Measurements from ENCODE around the gene TLR10.
"Not testable (repeated sequence)": the region's sequence is repeated elsewhere in the genome, so short reads cannot be mapped to it uniquely, and the experiment has no call there.

TLR10 gene

GRCh38 chr4:38782452-38783108 is at the start of gene TLR10:
Gene TLR10, minus strand, starts transcription at chr4:38782990. Its CDS starts 7,400 bp downstream, at chr4:38775590.
- DNase-seq, result peak; percentile 32

- DNase-seq, result no peak
Measured at GRCh38 chr4:38832206-38832605, 49.4 kb upstream of the TLR10 start.

- no peak for DNase-seq
Measured at GRCh38 chr4:38831653-38832052, 48.9 kb upstream of the TLR10 start.

GRCh38 chr4:38829237-38829636 is 46.4 kb upstream of the TLR10 start:
- DNase-seq, result no peak

- no peak for DNase-seq
Measured at GRCh38 chr4:38823766-38824165, 41.0 kb upstream of the TLR10 start.

GRCh38 chr4:38822748-38823303 is 40.0 kb upstream of the TLR10 start:
- DNase-seq, result no peak

GRCh38 chr4:38821739-38822138 is 38.9 kb upstream of the TLR10 start:
- no peak for DNase-seq

- no peak for DNase-seq
Measured at GRCh38 chr4:38820329-38821061, 37.7 kb upstream of the TLR10 start.

GRCh38 chr4:38819569-38819968 is 36.8 kb upstream of the TLR10 start:
- DNase-seq, result no peak

- DNase-seq, result no peak
Measured at GRCh38 chr4:38818441-38818976, 35.7 kb upstream of the TLR10 start.

GRCh38 chr4:38815885-38816782 is 33.3 kb upstream of the TLR10 start:
- no peak for DNase-seq

- DNase-seq, result no peak
Measured at GRCh38 chr4:38814386-38814785, 31.6 kb upstream of the TLR10 start.

- no peak for DNase-seq
Measured at GRCh38 chr4:38811297-38811696, 28.5 kb upstream of the TLR10 start.

- DNase-seq, result not testable (repeated sequence)
Measured at GRCh38 chr4:38807462-38807861, 24.7 kb upstream of the TLR10 start.

- DNase-seq, result not testable (repeated sequence)
Measured at GRCh38 chr4:38806251-38806650, 23.5 kb upstream of the TLR10 start.

- no peak for DNase-seq
Measured at GRCh38 chr4:38805530-38806145, 22.8 kb upstream of the TLR10 start.

- DNase-seq, result no peak
Measured at GRCh38 chr4:38804654-38805295, 22.0 kb upstream of the TLR10 start, which contains the start of gene TLR1. Gene TLR1, minus strand, starts transcription at chr4:38804791. Its CDS starts 5,960 bp downstream, at chr4:38798831.

- DNase-seq, result no peak
Measured at GRCh38 chr4:38803833-38804653, 21.3 kb upstream of the TLR10 start.

- no peak for DNase-seq
Measured at GRCh38 chr4:38802561-38803355, 20.0 kb upstream of the TLR10 start.

GRCh38 chr4:38800961-38801450 is 18.2 kb upstream of the TLR10 start:
- no peak for DNase-seq
